Smooth muscle cell (in vitro differentiated cells): Measurements from ENCODE around the gene WSCD1. TPM values are rescaled to one million over a fixed set of nuclear protein-coding genes. Genes with fewer than 3 reads are reported as not detected.

Experiments
- DNase-seq: peaks from one replicate; lab custom pipeline; 2025; ENCODE audit not compliant: unreplicated experiment; lab: John Stamatoyannopoulos, UW
- H2AFZ ChIP-seq: fragments of 200-600 bp; sonication (generic); 2 replicates; pipeline ENCODE4 v1.6.0; 2016; ENCODE audit warnings: antibody characterized with exemption, low read depth, mild to moderate bottlenecking
- H3F3A ChIP-seq: fragments of 200-600 bp; sonication (generic); 2 replicates; pipeline ENCODE4 v1.6.0; 2017; ENCODE audit warnings: antibody characterized with exemption, low read depth
- H3K27ac ChIP-seq: fragments of 200-600 bp; sonication (generic); 2 replicates; pipeline ENCODE4 v1.5.1; 2016; ENCODE audit warnings: low read depth, mild to moderate bottlenecking
- H3K27me3 ChIP-seq: fragments of 200-600 bp; sonication (generic); 2 replicates; pipeline ENCODE4 v1.6.1; 2016; ENCODE audit warnings: low read depth, mild to moderate bottlenecking
- H3K36me3 ChIP-seq: fragments of 200-600 bp; sonication (generic); 2 replicates; pipeline ENCODE4 v1.5.1; 2016; ENCODE audit warnings: low read depth
- H3K4me1 ChIP-seq: fragments of 200-600 bp; sonication (generic); 2 replicates; pipeline ENCODE4 v1.5.1; 2016; ENCODE audit warnings: low read depth
- H3K4me2 ChIP-seq: fragments of 200-600 bp; sonication (generic); 2 replicates; pipeline ENCODE4 v1.6.0; 2016; ENCODE audit warnings: mild to moderate bottlenecking
- H3K4me3 ChIP-seq: fragments of 200-600 bp; sonication (generic); 2 replicates; pipeline ENCODE4 v1.5.1; 2016; ENCODE audit warnings: mild to moderate bottlenecking
- H3K79me2 ChIP-seq: fragments of 200-600 bp; sonication (generic); 2 replicates; pipeline ENCODE4 v1.6.0; 2016; ENCODE audit warnings: low read depth, mild to moderate bottlenecking
- H3K9ac ChIP-seq: fragments of 200-600 bp; sonication (generic); 2 replicates; pipeline ENCODE4 v1.6.0; 2016; ENCODE audit warnings: low read depth
- H3K9me3 ChIP-seq: fragments of 200-600 bp; sonication (generic); replicated peaks from 2 replicates; pipeline ENCODE4 v1.5.1; 2016; ENCODE audit warnings: low read depth
- H4K20me1 ChIP-seq: fragments of 200-600 bp; sonication (generic); 2 replicates; pipeline ENCODE4 v1.6.0; 2016; ENCODE audit warnings: low read depth
- CTCF ChIP-seq: fragments of 200-600 bp; sonication (generic); IDR thresholded peaks from 2 replicates; pipeline ENCODE4 v1.5.1; 2017; ENCODE audit warnings: borderline replicate concordance, mild to moderate bottlenecking, antibody characterized with exemption; ENCODE audit not compliant: insufficient read depth, poor library complexity, severe bottlenecking
- WGBS: methylation state at CpG from one replicate; pipeline ENCODE4 v1.1.7; 2016; ENCODE audit warnings: low lambda C conversion rate; 5-methylcytosine and 5-hydroxymethylcytosine counted together
- polyA plus RNA-seq: library from polyadenylated mRNA; unstranded; fragments of >200 nt; fragmentation: Nextera tagmentation; extraction: Ambion mirVana; gene quantifications from 2 replicates; pipeline ENCODE4 v1.2.1, GENCODE V29; 2016
- total RNA-seq: library from RNA; depleted of rRNA; stranded (reverse); fragments of >200 nt; gene quantifications from 2 replicates; pipeline ENCODE4 v1.2.3, GENCODE V29; 2014

WSCD1 gene
- total and polyA plus RNA-seq, 2 experiments from 2014 or later: 0.18 TPM

GRCh38 chr17:6084311-6085161 lies 14.4 kb downstream of the WSCD1 start:
- H4K20me1 ChIP-seq: no peaks in the 10 kb centered on the region
- H3K27me3 ChIP-seq: no peaks in the 10 kb centered on the region
- no peaks in the 10 kb centered on the region for H3K36me3 ChIP-seq
- H3K4me3 ChIP-seq: no peak overlapping the region
- H2AFZ ChIP-seq: no peak overlapping the region
- H3K4me1 ChIP-seq: peaks cover 9% of the 10 kb centered on the region
- H3K27ac ChIP-seq: no peak overlapping the region
- H3F3A ChIP-seq: no peaks in the 10 kb centered on the region
- no peaks in the 10 kb centered on the region for H3K79me2 ChIP-seq
- H3K9me3 ChIP-seq: no peaks in the 10 kb centered on the region
- no peak for TF ChIP-seq CTCF
- no peak overlapping the region for H3K9ac ChIP-seq
- 84% methylated on average over 25 of the region's 25 CpGs for WGBS
- no peak overlapping the region for H3K4me2 ChIP-seq
- DNase-seq: no peak

- no peak for TF ChIP-seq CTCF
- H3K9me3 ChIP-seq: no peaks in the 10 kb centered on the region
Measured at GRCh38 chr17:6085812-6086211, 15.6 kb downstream of the WSCD1 start.

GRCh38 chr17:6086603-6087400 lies 16.6 kb downstream of the WSCD1 start:
- Histone ChIP-seq H3K36me3 (no peaks in the 10 kb centered on the region), H3K27me3 (no peaks in the 10 kb centered on the region), H2AFZ (no peak overlapping the region), H3K4me1 (peaks cover 6% of the 10 kb centered on the region), H3K4me3 (no peak overlapping the region), H3K79me2 (no peaks in the 10 kb centered on the region), H3K27ac (no peak overlapping the region), H3F3A (no peaks in the 10 kb centered on the region), H3K4me2 (no peak overlapping the region), H4K20me1 (no peaks in the 10 kb centered on the region), H3K9ac (no peak overlapping the region), H3K9me3 (no peaks in the 10 kb centered on the region)
- TF ChIP-seq CTCF: no peak
- 93% methylated on average over 28 of the region's 28 CpGs for WGBS
- no peak for DNase-seq

More at GRCh38 chr17:6085812-6086211, 15.6 kb downstream of the WSCD1 start:
- Histone ChIP-seq H2AFZ (no peak overlapping the region), H4K20me1 (no peaks in the 10 kb centered on the region), H3K9ac (no peak overlapping the region), H3K4me3 (no peak overlapping the region), H3K4me1 (peaks cover 6% of the 10 kb centered on the region), H3K27ac (no peak overlapping the region), H3K36me3 (no peaks in the 10 kb centered on the region), H3K27me3 (no peaks in the 10 kb centered on the region), H3K79me2 (no peaks in the 10 kb centered on the region), H3F3A (no peaks in the 10 kb centered on the region), H3K4me2 (no peak overlapping the region)
- WGBS: 82% methylated on average over 9 of the region's 9 CpGs
- DNase-seq: no peak
